Measurements from ENCODE around the gene IQUB. TPM values are rescaled to one million over a fixed set of nuclear protein-coding genes. Genes with fewer than 3 reads are reported as not detected.

IQUB gene
- total and polyA plus RNA-seq, 8 donors = 0.15 to 0.81 (median 0.52) TPM

- no peak overlapping the region for H3K27ac ChIP-seq
- ATAC-seq (no peak), DNase-seq (no peak), FAIRE-seq (no peak)
- no peak overlapping the region for H3K4me3 ChIP-seq
- TF ChIP-seq CTCF (IDR thresholded peaks at IDR 0.05) = no peak
- H3K27me3 ChIP-seq = no peaks in the 10 kb centered on the region
- no peaks in the 10 kb centered on the region for H3K36me3 ChIP-seq
- intact Hi-C loops (cut with DNase I) = no loop called here
- H3K9me3 ChIP-seq = no peaks in the 10 kb centered on the region
- no peaks in the 10 kb centered on the region for H3K4me1 ChIP-seq
Measured at GRCh38 chr7:123425246-123425645, 109.1 kb downstream of the IQUB start.

GRCh38 chr7:123424463-123424862, 109.9 kb downstream of the IQUB start:
- DNase-seq (no peak), FAIRE-seq (no peak), ATAC-seq (no peak)
- no peak overlapping the region for H3K4me3 ChIP-seq
- no peaks in the 10 kb centered on the region for H3K9me3 ChIP-seq
- H3K27me3 ChIP-seq = no peaks in the 10 kb centered on the region
- no peaks in the 10 kb centered on the region for H3K36me3 ChIP-seq
- intact Hi-C loops (cut with DNase I) = no loop called here
- no peak overlapping the region for H3K27ac ChIP-seq
- TF ChIP-seq CTCF (IDR thresholded peaks at IDR 0.05) = no peak
- no peaks in the 10 kb centered on the region for H3K4me1 ChIP-seq

GRCh38 chr7:123423622-123424021, 110.8 kb downstream of the IQUB start:
- Histone ChIP-seq H3K27ac (no peak overlapping the region), H3K36me3 (no peaks in the 10 kb centered on the region), H3K9me3 (no peaks in the 10 kb centered on the region), H3K4me1 (no peaks in the 10 kb centered on the region), H3K27me3 (no peaks in the 10 kb centered on the region), H3K4me3 (no peak overlapping the region)
- FAIRE-seq = no peak
- no peak for DNase-seq
- intact Hi-C loops (cut with DNase I) = no loop called here
- TF ChIP-seq CTCF (IDR thresholded peaks at IDR 0.05) = no peak
- WGBS, 2 donors = 69 to 83% methylated on average over 2 of the region's 2 CpGs
- no peak for ATAC-seq

- TF ChIP-seq CTCF (IDR thresholded peaks at IDR 0.05) = no peak
- no peak for FAIRE-seq
- intact Hi-C loops (cut with DNase I) = no loop called here
Measured at GRCh38 chr7:123417580-123417979, 116.8 kb downstream of the IQUB start.

GRCh38 chr7:123415625-123416024, 118.8 kb downstream of the IQUB start:
- 52 to 73% methylated on average over 1 of the region's 1 CpG for WGBS, 2 donors
- no peak for TF ChIP-seq CTCF (IDR thresholded peaks at IDR 0.05)
- FAIRE-seq (no peak), ATAC-seq (no peak), DNase-seq (no peak)
- no peaks in the 10 kb centered on the region for H3K27me3 ChIP-seq
- no peak overlapping the region for H3K27ac ChIP-seq
- H3K36me3 ChIP-seq = no peaks in the 10 kb centered on the region
- H3K9me3 ChIP-seq = no peaks in the 10 kb centered on the region
- no peak overlapping the region for H3K4me3 ChIP-seq
- no peaks in the 10 kb centered on the region for H3K4me1 ChIP-seq
- intact Hi-C loops (cut with DNase I) = no loop called here

More at GRCh38 chr7:123417580-123417979, 116.8 kb downstream of the IQUB start:
- DNase-seq = no peak
- H3K36me3 ChIP-seq = no peaks in the 10 kb centered on the region
- H3K4me1 ChIP-seq = no peaks in the 10 kb centered on the region
- WGBS, 2 donors = 65 to 86% methylated on average over 2 of the region's 2 CpGs
- no peaks in the 10 kb centered on the region for H3K27me3 ChIP-seq
- no peak overlapping the region for H3K27ac ChIP-seq
- H3K9me3 ChIP-seq = no peaks in the 10 kb centered on the region
- no peak for ATAC-seq
- H3K4me3 ChIP-seq = no peak overlapping the region

Measured in pancreas (tissue), 10 donors.